ENCODE measurements around the gene PRKG1.

GRCh38 chr10:51658000-51658399 lies 583.7 kb downstream of the PRKG1 start:
- TF ChIP-seq CTCF (conservative IDR thresholded peaks at IDR 0.05 in 1 of 2, IDR thresholded peaks at IDR 0.05 in 1 of 2; ENCODE audit: extremely low read depth in 1 of 2, insufficient read depth in 1 of 2, low read depth in 1 of 2, low read length in 2 of 2) (no peak), EZH2 (IDR thresholded peaks at IDR 0.05; ENCODE audit: borderline replicate concordance, low read length) (no peak)
